Psoas muscle (tissue), 8 donors: ENCODE results near the gene MUC5B. TPM values are rescaled to one million over a fixed set of nuclear protein-coding genes. Genes with fewer than 3 reads are reported as not detected.

Experiments
- ATAC-seq, 4 donors: fragments of 200-7000 bp; cut with Tn5 transposase; one replicate each; pipeline ENCODE4 v1.9.1; 2020; ENCODE audit warnings: moderate library complexity in 3 of 4, mild to moderate bottlenecking in 2 of 4
- DNase-seq, 2 donors: peaks; one replicate each; pipeline ENCODE4 v3.0.0-alpha.2; 2020
- H3K27ac ChIP-seq: fragments of 200-600 bp; one replicate; pipeline ENCODE4 v1.8.0; 2022
- H3K27me3 ChIP-seq, 3 donors: fragments of 200-600 bp in 1 of 3; one replicate each; pipeline versions ENCODE4 v1.6.1 to v1.8.0; 2013 to 2022; ENCODE audit warnings: low read length in 2 of 3, mild to moderate bottlenecking in 2 of 3, moderate library complexity in 1 of 3; ENCODE audit not compliant: insufficient read depth in 3 of 3
- H3K36me3 ChIP-seq, 2 donors: fragments of 200-600 bp in 1 of 2; one replicate each; pipeline versions ENCODE4 v1.6.1 to v1.8.0; 2013 to 2022; ENCODE audit warnings: low read depth in 1 of 2, mild to moderate bottlenecking in 1 of 2, moderate library complexity in 1 of 2; ENCODE audit not compliant: insufficient read depth in 1 of 2
- H3K4me1 ChIP-seq: fragments of 200-600 bp; one replicate; pipeline ENCODE4 v1.8.0; 2022
- H3K4me3 ChIP-seq: fragments of 200-600 bp; one replicate; pipeline ENCODE4 v1.8.0; 2022; ENCODE audit warnings: mild to moderate bottlenecking
- H3K9me3 ChIP-seq: fragments of 200-600 bp; one replicate; pipeline ENCODE4 v1.8.0; 2022
- CTCF ChIP-seq: fragments of 200-600 bp; IDR thresholded peaks from one replicate; pipeline ENCODE4 v1.8.0; 2022; ENCODE audit warnings: antibody characterized with exemption
- WGBS, 3 donors: extraction: QIAGEN DNeasy Blood & Tissue Kit; methylation state at CpG; one replicate each; pipeline versions ENCODE4 v1.1.6 to v1.1.7; 2013; 5-methylcytosine and 5-hydroxymethylcytosine counted together
- intact Hi-C, 2 donors: fragments of 100-400 bp; cut with DNase I; formaldehyde crosslinking; loops; one replicate each; pipeline versions ENCODE4 v1.11.0 to v1.14.2; 2022
- polyA plus RNA-seq, 3 donors: library from polyadenylated mRNA; stranded (reverse); fragments of 200-250 nt; gene quantifications; one replicate each; pipeline ENCODE4 v1.2.3, GENCODE V29; 2013
- total RNA-seq, 4 donors: library from RNA; stranded (reverse); fragmentation: NEBNext Ultra II Directional in 2 of 4; extraction: Animal tissue kit (Norgen Biotek cat#: 25700) in 2 of 4; gene quantifications; one replicate each; pipeline versions ENCODE4 v1.2.1 to v1.2.4, GENCODE V29; 2021 to 2023
- donor health status: healthy with polysubstance abuse.
- donor health status: DM: no; HTN: no; CAD: no; lungs with moderate emphysema.
- donor health status: Bipolar disorder and iron deficiency.
- donor health status: healthy.
- donor health status: DM: yes; HTN: yes; CAD: no.
- donor health status: DM: no; HTN: no; CAD: no.
- donor health status: DM: no; HTN: no; CAD: no.
- donor health status: DM: yes; HTN: yes; CAD: no.

Gene MUC5B
- total and polyA plus RNA-seq, 7 donors: under 0.01 to 0.41 (median 0.11) TPM; not detected in 3

- no peak for TF ChIP-seq CTCF
- H3K4me1 ChIP-seq: no peaks in the 10 kb centered on the region
- no peak overlapping the region for H3K4me3 ChIP-seq
- DNase-seq (peak in 1 of 2 donors; percentile 47), ATAC-seq (no peak)
- intact Hi-C loops: no loop called here
- H3K27me3 ChIP-seq: no peaks in the 10 kb centered on the region
- H3K36me3 ChIP-seq: peaks cover 0 to 84% of the 10 kb centered on the region in 2 donors
- WGBS, 3 donors: 94 to 95% (median 94%) methylated on average over 29 to 30 of the region's 30 CpGs
- no peak overlapping the region for H3K27ac ChIP-seq
- H3K9me3 ChIP-seq: no peaks in the 10 kb centered on the region
These were observed 65.7 kb downstream of the MUC5B start for GRCh38 chr11:1288426-1289151.

- peaks cover 0 to 81% of the 10 kb centered on the region in 2 donors for H3K36me3 ChIP-seq
- intact Hi-C loops: no loop called here
- no peaks in the 10 kb centered on the region for H3K27me3 ChIP-seq
- ATAC-seq: no peak
- H3K27ac ChIP-seq: no peak overlapping the region
- peak in 1 of 2 donors; percentile 42 for DNase-seq
- 94 to 98% (median 96%) methylated on average over 29 to 33 of the region's 33 CpGs for WGBS, 3 donors
- no peak for TF ChIP-seq CTCF
- H3K4me1 ChIP-seq: no peaks in the 10 kb centered on the region
- H3K9me3 ChIP-seq: no peaks in the 10 kb centered on the region
- H3K4me3 ChIP-seq: no peak overlapping the region
These were observed 66.5 kb downstream of the MUC5B start for GRCh38 chr11:1289211-1289935.

GRCh38 chr11:1290052-1291040 is 67.5 kb downstream of the MUC5B start:
- ATAC-seq (no peak), DNase-seq (peak in 1 of 2 donors; percentile 35)
- no peak overlapping the region for H3K27ac ChIP-seq
- no peaks in the 10 kb centered on the region for H3K27me3 ChIP-seq
- no peak for TF ChIP-seq CTCF
- H3K4me1 ChIP-seq: no peaks in the 10 kb centered on the region
- no peak overlapping the region for H3K4me3 ChIP-seq
- no peaks in the 10 kb centered on the region for H3K9me3 ChIP-seq
- 89 to 91% (median 89%) methylated on average over 42 to 43 of the region's 43 CpGs for WGBS, 3 donors
- intact Hi-C loops: no loop called here
- H3K36me3 ChIP-seq: peaks cover 2 to 76% of the 10 kb centered on the region in 2 donors

- Histone ChIP-seq H3K27ac (no peak overlapping the region), H3K9me3 (no peaks in the 10 kb centered on the region), H3K4me3 (no peak overlapping the region), H3K4me1 (no peaks in the 10 kb centered on the region), H3K36me3 (peaks cover 2 to 67% of the 10 kb centered on the region in 2 donors), H3K27me3 (no peaks in the 10 kb centered on the region)
- DNase-seq (peak in 1 of 2 donors; percentile 44), ATAC-seq (no peak)
- TF ChIP-seq CTCF: no peak
- 95 to 97% (median 96%) methylated on average over 34 to 46 of the region's 46 CpGs for WGBS, 3 donors
- intact Hi-C loops: no loop called here
These were observed 68.6 kb downstream of the MUC5B start for GRCh38 chr11:1291295-1292017.
